C4-2B (cell line): Measurements from ENCODE around the gene PREX1.

Experiments
- H3K27ac ChIP-seq: fragments of 450-650 bp; 2 replicates; pipeline ENCODE4 v1.5.1; 2017
- CTCF ChIP-seq: fragments of 450-650 bp; conservative IDR thresholded peaks from 2 replicates; pipeline ENCODE4 v1.5.1; 2017; ENCODE audit warnings: mild to moderate bottlenecking
- ZFX ChIP-seq: fragments of 450-650 bp; IDR thresholded peaks from 2 replicates; pipeline ENCODE4 v1.6.1; 2017

PREX1 gene

GRCh38 chr20:48634641-48635040 lies 193.2 kb downstream of the PREX1 start:
- H3K27ac ChIP-seq = no peak overlapping the region

GRCh38 chr20:48633620-48634257 lies 194.1 kb downstream of the PREX1 start:
- H3K27ac ChIP-seq = no peak overlapping the region
- no peak for TF ChIP-seq ZFX
- TF ChIP-seq CTCF = no peak

More at GRCh38 chr20:48634641-48635040, 193.2 kb downstream of the PREX1 start:
- TF ChIP-seq CTCF = no peak
- no peak for TF ChIP-seq ZFX

GRCh38 chr20:48632825-48633619 lies 194.8 kb downstream of the PREX1 start:
- no peak overlapping the region for H3K27ac ChIP-seq

DNA sequence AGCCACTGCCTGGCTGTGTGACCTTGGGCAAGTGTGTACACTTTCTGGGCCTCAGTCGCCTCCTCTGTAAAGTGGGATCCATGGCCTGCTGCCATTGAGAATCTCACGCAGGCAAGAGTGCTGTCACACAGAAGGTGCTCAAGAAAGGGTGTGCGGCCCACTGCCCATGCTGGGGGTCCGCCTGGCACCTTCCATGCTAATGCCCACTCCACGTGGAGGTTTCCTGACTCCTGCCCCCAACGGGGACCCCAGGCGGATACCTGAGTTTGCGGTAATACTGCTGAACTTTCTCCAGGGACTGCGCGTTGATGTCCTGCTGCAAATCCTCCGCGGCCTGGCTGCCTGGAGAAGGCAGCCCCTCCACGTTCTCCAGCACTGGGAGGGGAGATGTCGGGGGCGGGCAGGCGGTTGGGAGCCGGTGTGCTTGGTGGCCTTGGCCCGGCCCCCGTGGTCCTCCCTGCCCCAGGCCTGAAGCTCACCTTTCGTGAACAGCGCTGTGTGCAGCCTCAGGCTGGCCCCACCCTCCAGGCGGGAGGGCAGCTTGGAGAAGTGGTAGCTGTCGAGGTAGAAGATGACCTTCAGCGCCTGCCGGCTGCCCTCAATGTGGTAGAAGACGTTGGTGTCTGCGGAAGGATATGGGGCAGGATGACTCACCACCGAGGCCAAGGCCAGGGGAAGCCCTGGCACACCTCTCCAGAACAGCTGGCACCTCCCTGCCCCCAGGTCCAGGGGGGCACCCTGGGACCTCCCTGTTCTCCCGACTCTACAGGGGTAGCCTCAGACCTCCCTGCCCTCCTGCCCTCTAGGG lies 195.6 kb downstream of the PREX1 start:
- no peak overlapping the region for H3K27ac ChIP-seq

More at GRCh38 chr20:48632825-48633619, 194.8 kb downstream of the PREX1 start:
- TF ChIP-seq ZFX (no peak), CTCF (no peak)

GRCh38 chr20:48631114-48632016 lies 196.4 kb downstream of the PREX1 start:
- no peak for TF ChIP-seq ZFX
- H3K27ac ChIP-seq = no peak overlapping the region

More for the DNA sequence above, 195.6 kb downstream of the PREX1 start:
- TF ChIP-seq CTCF = no peak
- no peak for TF ChIP-seq ZFX

GRCh38 chr20:48630342-48631075 lies 197.3 kb downstream of the PREX1 start:
- H3K27ac ChIP-seq = no peak overlapping the region
- TF ChIP-seq ZFX (no peak), CTCF (no peak)

- H3K27ac ChIP-seq = no peak overlapping the region
- no peak for TF ChIP-seq ZFX
- no peak for TF ChIP-seq CTCF
Measured at GRCh38 chr20:48629960-48630315, 197.9 kb downstream of the PREX1 start.
